Choroid plexus epithelial cell (primary cell): Measurements from ENCODE around the gene MEIOC.

Source experiments
- DNase-seq: peaks from one replicate; pipeline ENCODE4 v3.0.0-alpha.2; 2010; ENCODE audit warnings: low read depth
- H3K4me3 ChIP-seq: 2 replicates; pipeline ENCODE4 v1.5.1; 2011; ENCODE audit warnings: low read depth, mild to moderate bottlenecking, control low read depth, low read length, moderate library complexity
- TF ChIP-seq, protein P1 (sequence below): conservative IDR thresholded peaks from 2 replicates; pipeline ENCODE4 v1.5.1; 2011; ENCODE audit warnings: low read depth, mild to moderate bottlenecking, control low read depth, inconsistent platforms, low read length, moderate library complexity

Gene MEIOC

DNA sequence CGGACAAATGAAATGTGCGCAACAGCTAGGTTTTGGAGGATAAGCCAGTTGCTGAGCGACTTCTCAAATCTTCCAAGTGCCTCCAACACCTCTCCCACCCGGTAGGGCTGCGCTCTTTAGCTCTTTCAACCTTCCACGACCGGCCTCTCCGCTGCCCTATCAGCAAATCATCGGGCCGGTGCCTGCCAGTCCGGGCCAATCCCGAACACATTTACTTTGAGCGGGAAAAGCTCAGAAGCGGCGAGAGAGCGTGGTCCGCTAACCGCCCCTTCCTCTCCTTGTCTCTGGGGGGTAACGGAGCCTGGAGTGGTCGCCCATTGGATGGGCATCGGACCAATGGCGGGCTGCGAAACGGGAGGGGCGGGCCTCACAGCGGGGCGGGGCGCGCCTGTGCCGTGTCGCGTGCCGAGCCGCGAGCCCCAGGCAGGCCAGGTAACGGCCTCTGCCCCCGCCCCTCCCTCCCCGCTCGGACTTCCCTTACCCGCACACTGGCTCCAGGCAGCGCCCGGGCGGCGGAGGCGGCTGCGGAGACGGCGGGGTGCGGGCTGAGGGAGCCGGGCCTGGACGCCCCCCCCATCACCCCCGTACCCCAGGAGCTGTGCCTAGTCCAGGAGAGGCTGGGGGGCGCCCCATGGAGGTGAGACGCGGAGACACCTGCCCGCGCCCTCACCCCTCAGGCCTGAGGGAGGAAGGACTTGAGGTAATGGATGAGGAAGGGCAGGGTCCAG lies at the start of gene MEIOC:
Gene MEIOC (plus strand): TSS at position 486 of the 728 bp plus-strand sequence. CDS start 146 bp downstream, at position 632.
- DNase-seq, result no peak
- H3K4me3 ChIP-seq, result no peak within 1 kb of the TSS

DNA sequence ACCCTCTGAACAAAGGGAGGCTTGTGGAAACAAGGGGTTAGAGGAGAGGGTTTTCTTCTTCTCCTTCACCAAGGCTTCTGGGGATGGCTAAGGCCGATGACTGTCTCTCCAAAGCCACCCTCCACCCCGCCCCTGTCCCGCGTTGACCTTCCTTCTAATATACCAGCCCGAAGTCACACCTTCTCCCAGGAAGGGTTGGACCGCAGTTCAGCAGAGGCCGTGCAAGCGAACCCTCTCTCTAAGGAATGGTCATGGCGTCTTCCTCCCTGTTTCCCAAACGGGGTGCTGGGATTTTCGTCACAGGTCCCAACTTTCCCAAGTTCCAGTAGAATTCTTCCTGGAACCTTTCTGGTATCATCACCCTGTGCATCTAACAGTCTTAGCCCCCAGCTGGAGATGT lies 49.6 kb upstream of the MEIOC start:
- TF ChIP-seq, protein P1, sequence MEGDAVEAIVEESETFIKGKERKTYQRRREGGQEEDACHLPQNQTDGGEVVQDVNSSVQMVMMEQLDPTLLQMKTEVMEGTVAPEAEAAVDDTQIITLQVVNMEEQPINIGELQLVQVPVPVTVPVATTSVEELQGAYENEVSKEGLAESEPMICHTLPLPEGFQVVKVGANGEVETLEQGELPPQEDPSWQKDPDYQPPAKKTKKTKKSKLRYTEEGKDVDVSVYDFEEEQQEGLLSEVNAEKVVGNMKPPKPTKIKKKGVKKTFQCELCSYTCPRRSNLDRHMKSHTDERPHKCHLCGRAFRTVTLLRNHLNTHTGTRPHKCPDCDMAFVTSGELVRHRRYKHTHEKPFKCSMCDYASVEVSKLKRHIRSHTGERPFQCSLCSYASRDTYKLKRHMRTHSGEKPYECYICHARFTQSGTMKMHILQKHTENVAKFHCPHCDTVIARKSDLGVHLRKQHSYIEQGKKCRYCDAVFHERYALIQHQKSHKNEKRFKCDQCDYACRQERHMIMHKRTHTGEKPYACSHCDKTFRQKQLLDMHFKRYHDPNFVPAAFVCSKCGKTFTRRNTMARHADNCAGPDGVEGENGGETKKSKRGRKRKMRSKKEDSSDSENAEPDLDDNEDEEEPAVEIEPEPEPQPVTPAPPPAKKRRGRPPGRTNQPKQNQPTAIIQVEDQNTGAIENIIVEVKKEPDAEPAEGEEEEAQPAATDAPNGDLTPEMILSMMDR, result no peak
- H3K4me3 ChIP-seq, result no peak overlapping the region
- DNase-seq, result no peak

More for the DNA sequence above, at the start of gene MEIOC:
- TF ChIP-seq, protein P1, result peak; percentile 10

DNA sequence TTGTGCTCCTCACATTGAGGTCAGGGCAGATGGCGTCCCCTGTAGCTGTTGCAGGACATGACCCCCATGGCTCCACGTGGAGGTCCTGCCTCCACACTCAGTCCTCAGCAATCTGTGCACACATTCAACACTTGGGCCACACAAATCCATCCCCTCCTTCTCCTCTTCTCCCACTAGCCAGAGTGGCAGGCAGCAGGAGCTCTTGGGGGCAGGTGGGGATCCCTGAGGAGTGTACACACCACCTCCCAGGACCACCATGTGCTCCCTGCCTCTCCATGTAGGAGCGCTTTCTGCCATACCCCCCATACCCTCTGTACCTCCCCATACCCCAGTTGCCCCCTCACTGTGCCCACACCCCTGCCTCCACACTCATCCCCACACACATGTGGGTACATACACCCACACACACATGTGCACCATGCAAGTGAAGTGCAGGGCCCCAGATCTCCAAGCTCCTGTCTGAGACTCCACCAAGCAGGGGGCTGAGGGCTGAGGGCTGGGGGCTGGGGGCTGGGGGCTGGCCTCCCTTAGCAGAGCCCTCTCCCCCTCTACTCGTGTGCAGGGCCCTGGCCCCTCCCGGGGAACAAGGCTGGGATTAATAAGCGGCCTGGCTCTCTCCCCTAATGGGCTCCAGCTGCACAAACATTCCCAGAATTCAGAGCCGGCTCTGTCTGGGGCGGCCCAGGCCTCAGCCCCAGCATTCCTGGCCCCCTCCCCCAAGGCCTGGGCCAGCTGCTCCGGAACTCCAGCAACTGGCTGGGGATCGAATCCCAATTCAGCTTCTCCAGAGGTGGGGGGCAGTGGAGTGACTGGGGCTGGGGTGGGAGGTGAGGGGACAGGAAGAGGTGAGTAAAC lies 48.2 kb upstream of the MEIOC start:
- H3K4me3 ChIP-seq, result no peak overlapping the region
- TF ChIP-seq, protein P1, result no peak
- DNase-seq, result peak; percentile 36

DNA sequence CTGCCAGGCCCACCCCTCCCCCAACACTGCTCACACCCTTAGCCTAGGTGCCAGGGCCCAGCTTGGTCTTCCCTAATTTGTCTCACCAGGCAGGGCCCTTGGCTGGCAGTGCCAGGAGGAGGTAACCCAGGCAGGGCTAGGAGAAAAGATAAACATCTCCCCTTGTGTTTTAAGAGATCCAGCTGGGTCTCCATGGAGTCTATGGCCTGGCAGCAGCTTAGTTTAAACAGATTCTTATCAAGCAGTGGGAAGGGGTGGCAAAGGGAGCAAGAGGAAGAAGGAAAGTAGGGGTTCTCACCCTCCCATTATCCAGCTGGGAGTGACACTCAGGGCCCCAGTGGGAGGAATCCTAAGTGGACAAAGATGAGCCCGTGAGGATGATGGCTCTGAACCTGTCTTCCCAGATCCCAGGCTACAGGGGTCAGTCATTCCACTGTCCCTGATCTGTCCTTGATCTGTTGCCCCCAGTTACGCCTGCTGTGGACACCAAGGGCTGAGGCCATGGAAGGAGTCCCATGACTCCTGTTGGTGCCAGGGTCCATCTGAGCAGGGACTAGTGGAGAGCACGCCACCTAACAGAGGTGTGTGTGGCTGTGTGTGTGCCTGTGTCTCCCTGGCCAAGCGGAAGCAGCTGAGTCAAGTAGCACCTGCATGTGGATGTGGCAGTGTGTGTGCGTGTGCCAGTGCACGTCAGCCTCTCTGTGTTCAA lies 47.4 kb upstream of the MEIOC start:
- DNase-seq, result no peak
- no peak overlapping the region for H3K4me3 ChIP-seq
- TF ChIP-seq, protein P1, result no peak

DNA sequence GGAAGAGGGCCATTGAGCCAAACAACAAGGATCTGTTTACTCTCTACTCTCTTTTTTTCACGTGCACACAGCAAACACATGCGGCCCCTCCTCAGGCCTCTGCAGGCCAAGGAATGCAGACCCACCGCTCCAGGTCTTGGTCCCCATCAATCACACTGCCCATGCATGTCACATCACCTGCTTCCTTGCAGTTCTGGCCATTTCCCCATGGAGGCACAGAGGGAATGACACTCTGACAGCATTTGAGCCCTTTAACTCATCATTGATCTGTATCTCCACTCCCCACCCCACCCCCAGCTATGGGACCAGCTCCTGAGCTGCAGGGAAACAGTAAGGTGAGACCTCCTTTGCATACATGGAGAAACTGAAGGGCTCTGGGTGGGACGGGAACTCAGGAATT lies 45.9 kb upstream of the MEIOC start:
- DNase-seq, result no peak
- H3K4me3 ChIP-seq, result no peak overlapping the region
- TF ChIP-seq, protein P1, result no peak

DNA sequence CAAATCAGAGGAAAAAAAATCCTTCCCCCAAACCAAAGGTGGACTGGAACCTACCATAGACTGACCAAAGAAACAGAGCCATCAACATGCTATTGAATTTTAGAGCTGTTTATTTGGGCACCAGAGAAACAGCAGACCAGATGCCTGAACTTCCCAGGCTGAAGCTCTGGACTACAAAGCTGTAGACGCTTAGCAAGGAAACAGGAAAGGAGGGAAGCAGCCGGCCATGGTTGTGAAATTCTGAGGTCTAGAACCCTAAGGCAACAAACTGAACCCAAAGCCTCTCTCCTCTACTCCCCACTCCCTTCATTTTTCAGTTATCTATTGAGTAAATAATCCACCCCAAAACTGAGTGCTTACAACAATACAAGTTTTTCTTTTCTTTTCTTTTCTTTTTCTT lies 45.4 kb upstream of the MEIOC start:
- peak; percentile 41 for DNase-seq
- no peak overlapping the region for H3K4me3 ChIP-seq
- TF ChIP-seq, protein P1, result no peak
